ENCODE results near the gene JHY.
A peak's percentile ranks its signal among the peaks of the same experiment; 100 is the strongest.
"Not testable (repeated sequence)": the region's sequence is repeated elsewhere in the genome, so short reads cannot be mapped to it uniquely, and the experiment has no call there.

JHY gene

DNA sequence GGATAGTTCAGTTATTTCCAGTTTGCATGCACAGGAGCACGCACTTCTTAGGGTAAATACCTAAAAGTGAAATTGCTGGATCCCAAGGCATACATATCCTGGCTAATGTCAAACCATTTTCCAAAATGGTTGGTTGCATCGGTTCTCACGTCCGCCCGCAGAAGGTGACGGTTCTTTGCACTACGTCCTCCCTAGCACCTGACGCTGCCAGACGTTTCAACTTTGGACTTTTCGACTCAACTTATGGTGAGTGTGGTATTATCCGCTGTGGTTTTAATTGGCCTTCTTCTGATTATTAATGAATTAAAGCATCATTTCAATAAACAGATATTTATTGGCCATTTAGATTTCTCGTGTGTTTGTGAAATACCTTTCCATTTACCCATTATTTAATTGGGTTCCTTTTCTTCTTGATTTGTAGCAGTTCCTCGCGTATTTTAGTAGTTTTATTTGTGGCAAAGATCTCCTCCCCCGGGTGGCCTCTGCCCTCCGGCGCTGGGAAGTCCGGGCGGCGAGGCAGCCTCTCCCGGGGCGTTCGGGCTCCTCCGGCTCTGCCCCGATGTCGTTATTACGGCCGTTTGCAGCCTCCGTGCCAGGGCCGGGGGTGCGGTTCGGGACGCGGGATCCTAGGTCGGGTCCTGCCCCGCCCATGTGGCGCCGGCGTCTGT, at the start of gene JHY:
TSS of gene JHY (plus strand) at position 571 of the 668 bp plus-strand sequence. CDS start 3,091 bp downstream, outside the sequence.
- DNase-seq: peak; percentile 67

DNA sequence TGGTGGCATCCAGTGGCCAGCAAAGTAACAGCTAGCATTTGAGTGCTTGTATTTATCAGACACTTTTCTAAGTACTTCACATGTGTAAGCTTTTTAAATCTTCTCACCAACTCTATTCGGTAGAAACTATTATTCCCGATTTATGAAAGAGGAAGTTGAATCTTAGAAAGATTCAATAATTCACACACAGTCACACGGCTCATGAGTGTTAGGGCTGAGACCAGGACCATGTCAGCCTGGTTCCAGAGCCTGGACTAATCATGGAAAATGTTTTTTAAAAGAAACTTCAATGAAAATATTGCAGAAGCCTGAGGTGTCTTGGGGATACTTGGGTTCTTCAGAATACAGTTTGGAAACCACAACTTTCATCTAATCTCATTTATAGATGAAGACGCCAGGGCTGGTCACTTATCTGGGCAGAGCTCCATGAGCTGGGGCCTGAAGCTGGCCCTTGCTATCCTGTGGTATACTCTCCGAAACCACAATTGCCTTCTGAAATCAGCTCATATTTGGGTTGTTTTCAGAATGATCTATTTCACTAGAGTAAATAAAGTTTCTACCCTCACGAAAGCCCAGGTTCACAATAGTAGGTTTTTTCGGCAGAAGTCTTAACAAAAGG, 48.6 kb upstream of the JHY start:
- DNase-seq: peak; percentile 37

DNA sequence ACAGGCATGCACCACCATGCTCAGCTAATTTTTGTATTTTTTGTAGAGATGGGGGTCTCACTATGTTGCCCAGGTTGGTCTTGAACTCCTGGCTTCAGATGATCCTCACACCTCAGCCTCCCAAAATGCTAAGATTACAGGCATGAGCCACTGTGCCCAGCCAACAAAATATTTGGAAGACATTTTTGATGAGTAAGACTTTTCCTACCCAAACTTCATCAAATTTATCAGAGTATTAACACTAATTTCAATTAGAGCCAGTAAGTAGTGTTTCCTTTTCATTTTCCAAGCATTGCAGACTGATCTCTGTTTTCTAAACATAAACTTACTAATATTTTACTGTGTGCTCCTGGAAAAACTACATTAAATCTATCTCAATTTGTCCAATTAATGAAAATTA, 45.6 kb upstream of the JHY start:
- no peak for DNase-seq

- DNase-seq: no peak
Measured at GRCh38 chr11:122837528-122838346, 44.8 kb upstream of the JHY start.

- DNase-seq: peak; percentile 56
Measured at GRCh38 chr11:122843281-122844141, 39.0 kb upstream of the JHY start.

DNA sequence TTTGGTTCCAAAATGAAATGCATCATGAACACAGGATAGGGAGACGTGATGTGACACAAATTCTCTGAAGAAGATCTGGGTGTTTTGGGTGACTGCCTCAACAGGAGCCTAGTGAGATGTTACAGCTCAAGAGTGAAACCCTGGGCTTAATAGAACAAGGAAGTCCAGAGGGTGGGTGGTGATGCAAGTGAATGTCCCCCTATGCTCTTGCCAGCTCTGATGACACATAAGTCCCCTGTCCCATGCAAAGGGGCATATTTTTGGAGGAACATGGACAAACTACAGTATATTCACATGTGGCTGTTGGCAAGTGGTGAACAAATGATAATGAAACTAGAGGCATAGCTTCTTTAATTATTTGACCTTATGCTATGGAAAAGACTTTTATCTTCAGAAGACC, 35.1 kb upstream of the JHY start:
- DNase-seq: peak; percentile 15

- DNase-seq: no peak
Measured at GRCh38 chr11:122848186-122848585, 34.4 kb upstream of the JHY start.

DNA sequence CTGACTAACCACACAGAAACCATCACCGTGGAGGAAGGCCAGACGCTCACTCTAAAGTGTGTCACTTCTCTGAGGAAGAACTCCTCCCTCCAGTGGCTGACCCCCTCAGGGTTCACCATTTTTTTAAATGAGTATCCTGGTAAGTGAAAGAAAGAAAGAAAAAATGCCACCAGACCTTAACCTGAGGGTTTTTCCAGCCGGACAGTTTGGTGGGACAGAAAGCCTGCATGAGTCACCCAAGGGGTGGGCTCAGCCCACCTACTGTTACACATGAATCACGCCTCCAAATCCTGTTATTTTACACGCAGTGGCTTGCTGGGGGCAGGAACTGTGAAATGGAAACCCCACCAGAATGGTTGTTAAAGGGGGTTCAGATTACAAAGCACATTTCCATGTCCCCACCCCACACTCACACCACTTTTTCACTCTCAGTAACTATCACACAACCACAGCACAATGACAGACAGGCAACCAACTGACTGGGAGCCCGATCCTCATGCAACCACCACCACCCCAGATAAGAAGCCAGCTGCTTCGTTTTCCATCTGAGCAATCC, 32.4 kb upstream of the JHY start:
- DNase-seq: peak; percentile 68

DNA sequence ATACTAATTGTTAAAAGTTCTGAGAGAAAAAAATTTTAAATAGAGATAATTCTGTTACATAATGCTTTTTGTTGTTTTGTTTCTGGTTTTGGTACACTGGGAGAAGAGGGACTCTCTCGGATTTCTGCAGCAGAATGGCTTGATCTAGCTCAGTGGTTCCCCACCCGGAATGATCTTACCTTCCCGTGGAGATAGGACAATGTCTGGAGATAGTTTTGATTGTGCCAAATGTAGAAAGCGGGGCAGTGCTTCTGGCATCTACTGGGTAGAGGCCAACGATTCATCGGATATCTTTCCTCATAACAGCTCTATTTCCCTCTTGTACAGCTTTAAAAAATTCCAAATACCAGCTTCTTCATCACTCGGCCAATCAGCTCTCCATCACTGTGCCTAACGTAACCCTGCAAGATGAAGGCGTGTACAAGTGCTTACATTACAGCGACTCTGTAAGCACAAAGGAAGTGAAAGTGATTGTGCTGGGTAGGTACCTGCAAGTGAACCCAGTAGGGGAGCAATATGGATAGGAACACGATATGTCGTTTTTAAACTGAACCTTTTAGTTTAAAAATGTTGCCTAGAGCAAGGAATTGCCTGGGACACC, 31.1 kb upstream of the JHY start:
- DNase-seq: no peak

DNA sequence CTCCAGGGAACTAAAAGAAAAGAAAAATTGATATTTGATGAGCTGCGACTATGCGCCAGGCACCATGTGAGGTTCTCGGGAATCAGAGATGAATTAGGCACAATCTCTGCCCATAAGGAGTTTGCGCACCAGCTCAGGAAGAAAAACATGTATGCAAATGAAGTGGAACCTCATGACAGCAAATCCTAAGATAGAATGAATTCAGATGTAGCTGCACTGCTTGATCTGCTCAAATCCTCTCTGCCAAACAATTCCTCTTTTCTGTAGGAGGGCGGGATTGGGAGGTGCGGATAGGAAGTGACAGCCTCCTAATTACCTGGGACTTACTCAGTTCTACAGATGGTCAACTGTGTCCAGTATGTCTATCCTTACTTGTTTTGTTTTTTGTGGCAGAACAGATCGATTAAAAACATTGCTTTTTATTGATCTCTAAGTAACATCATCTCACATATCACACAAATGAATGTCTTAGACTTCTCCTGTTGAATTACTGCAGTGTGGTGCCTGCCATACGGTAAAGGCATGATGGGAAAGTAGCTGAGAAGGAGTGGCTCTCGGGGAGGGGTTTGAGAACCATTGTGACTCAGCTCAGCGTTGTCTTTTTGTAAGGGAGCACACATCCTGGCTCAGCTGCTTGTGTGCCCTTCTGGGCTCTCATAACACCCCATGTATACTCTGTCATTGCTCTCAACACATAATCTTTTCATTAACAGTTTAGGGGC, 30.3 kb upstream of the JHY start:
- no peak for DNase-seq

DNA sequence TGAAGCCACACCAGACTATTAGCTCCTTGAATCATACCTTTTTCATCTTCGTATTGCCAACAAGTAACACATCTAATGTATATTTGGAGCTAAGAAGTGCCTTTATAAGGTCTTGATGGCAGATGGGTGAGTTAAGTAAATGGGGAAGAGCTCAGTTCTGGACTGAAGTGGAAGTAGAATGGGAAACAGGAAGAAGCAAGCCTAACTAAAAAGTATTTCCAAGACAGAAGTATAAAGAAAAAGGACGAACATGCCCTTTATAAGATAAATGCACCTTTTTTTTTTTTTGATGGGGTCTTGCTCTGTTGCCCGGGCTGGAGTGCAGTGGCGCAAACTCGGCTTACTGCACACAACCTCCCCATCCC, 29.8 kb upstream of the JHY start:
- DNase-seq: no peak

DNA sequence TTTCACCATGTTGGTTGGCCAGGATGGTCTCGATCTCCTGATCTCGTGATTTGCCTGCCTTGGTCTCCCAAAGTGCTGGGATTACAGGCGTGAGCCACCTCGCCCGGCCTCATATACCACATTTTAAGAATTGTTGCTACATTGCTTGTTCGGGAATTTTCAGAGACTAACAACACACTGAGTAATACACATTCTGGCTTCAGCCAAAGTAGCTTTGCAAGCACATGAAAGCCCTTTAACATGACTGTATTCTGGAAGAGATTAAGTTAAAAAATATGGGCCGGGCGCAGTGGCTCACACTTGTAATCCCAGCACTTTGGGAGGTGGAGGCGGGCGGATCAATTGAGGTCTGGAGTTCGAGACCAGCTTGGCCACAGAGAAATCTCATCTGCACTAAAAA, 29.3 kb upstream of the JHY start:
- no peak for DNase-seq

DNA sequence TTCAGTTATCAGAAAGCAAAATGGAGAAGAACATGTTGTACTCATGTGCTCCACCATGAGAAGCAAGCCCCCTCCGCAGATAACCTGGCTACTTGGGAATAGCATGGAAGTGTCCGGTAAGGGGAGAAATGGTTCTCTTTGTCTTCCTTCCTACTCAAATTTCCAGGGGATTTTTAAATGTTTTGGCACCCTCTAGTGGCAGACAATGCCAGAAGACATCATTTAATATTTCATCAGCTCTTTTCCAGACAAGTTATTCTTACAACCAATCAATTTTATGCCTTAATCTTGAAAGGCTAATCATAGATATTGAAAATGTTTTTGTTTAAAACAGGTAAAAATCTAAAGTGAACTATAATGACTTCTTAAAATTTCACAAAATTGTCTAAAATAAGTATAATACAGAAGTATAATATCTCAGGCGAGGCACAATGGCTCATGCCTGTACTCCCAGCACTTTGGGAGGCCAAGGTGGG, 28.6 kb upstream of the JHY start:
- DNase-seq: peak; percentile 85

- DNase-seq: no peak
Measured at GRCh38 chr11:122861631-122862030, 20.9 kb upstream of the JHY start.

- DNase-seq: no peak
Measured at GRCh38 chr11:122862091-122862490, 20.5 kb upstream of the JHY start.

GRCh38 chr11:122863154-122863553, 19.4 kb upstream of the JHY start:
- DNase-seq: not testable (repeated sequence)

GRCh38 chr11:122863704-122864326, 18.7 kb upstream of the JHY start:
- DNase-seq: peak; percentile 76

DNA sequence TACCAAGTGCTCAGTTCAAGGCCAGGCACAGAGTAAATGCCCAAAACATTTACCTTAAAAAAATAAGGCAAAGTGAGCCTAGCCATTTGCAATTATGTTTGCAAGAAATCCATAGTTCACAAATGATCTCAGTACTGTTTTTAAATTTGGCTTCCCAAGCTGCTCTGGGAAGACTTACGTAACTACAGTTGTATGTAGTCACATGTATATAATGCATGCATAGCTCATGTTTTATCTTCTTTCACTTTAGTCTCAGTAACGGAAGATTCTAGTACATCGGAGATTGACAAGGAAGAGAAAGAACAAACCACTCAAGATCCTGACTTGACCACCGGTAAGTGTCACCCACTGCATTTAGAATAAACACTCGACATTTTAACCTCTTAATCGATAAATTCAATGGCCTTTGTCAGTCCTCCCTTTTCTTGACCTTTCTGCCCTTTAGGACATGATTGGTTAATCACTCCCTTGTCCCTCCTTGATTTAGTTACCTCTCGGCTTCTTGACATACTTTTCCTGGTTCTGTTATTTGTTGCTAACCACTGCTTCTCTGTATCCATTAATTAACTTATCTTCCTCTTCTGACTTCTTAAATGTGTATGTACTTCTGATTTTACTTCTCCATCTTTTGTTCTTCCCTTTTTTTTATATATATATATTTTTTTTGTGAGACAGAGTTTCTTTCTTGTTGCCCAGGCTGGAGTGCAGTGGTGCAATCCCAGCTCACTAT, 18.0 kb upstream of the JHY start:
- no peak for DNase-seq

GRCh38 chr11:122869622-122870021, 12.9 kb upstream of the JHY start:
- DNase-seq: no peak

DNA sequence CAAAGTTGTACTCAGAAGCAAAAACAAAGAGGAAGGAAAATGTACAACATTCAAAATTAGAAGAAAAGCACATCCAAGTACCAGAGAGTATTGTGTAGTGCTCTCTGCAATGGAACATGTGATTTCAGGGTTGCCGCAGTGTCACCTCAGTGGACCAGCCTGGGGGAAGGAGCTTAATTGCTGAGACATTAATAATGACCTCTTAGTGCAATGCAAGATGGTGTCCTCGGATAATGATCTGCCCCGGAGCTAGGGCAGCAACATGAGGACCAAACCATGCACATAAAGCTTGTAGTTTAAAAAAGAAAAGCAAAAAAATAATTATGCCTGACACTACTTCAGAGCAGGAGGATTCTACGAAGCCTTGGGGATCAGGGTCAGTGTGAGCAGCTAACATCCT, 11.3 kb upstream of the JHY start:
- no peak for DNase-seq
